A673 (cell line): Measurements from ENCODE around the gene RNF121. TPM values are rescaled to one million over a fixed set of nuclear protein-coding genes. Genes with fewer than 3 reads are reported as not detected.

Experiments
- BruUV-seq: library from RNA; stranded (reverse); fragments of 400-500 nt; replicated peaks from 2 replicates; lab custom pipeline; 2021; lab: Mats Ljungman, UMichigan
- CTCF ChIA-PET: fragments of 300-600 bp; sonication (Branson Sonifier 250); formaldehyde crosslinking; loops from one replicate; lab custom pipeline; 2022; ENCODE audit warnings: antibody characterized with exemption; lab: Charles Lee
- POLR2A ChIA-PET: fragments of 300-600 bp; sonication (Branson Sonifier 250); formaldehyde crosslinking; loops from one replicate; lab custom pipeline; 2022; ENCODE audit warnings: antibody characterized with exemption; ENCODE audit not compliant: low non-redundant PET; lab: Charles Lee
- DNase-seq: peaks from one replicate; pipeline ENCODE4 v3.0.0-alpha.2; 2015; ENCODE audit warnings: low spot score
- H3K27ac ChIP-seq: fragments of 200-600 bp; sonication (generic); 2 replicates; pipeline ENCODE4 v1.5.1; 2016; ENCODE audit warnings: mixed run types, low read depth, mild to moderate bottlenecking, mixed read lengths, antibody characterized with exemption, low read length; ENCODE audit not compliant: poor library complexity, severe bottlenecking
- H3K27me3 ChIP-seq: fragments of 200-600 bp; sonication (generic); replicated peaks from 2 replicates; pipeline ENCODE4 v1.6.1; 2017; ENCODE audit warnings: mixed run types, low read depth, mild to moderate bottlenecking, mixed read lengths, antibody characterized with exemption, low read length; ENCODE audit not compliant: insufficient read depth, poor library complexity
- H3K36me3 ChIP-seq: fragments of 200-600 bp; sonication (generic); 2 replicates; pipeline ENCODE4 v1.6.1; 2016; ENCODE audit warnings: mixed run types, mild to moderate bottlenecking, mixed read lengths, antibody characterized with exemption, low read length; ENCODE audit not compliant: insufficient read depth, poor library complexity, severe bottlenecking
- H3K4me1 ChIP-seq: fragments of 200-600 bp; sonication (generic); 2 replicates; pipeline ENCODE4 v1.6.1; 2017; ENCODE audit warnings: mixed run types, mild to moderate bottlenecking, mixed read lengths, antibody characterized with exemption, low read length; ENCODE audit not compliant: insufficient read depth, poor library complexity, severe bottlenecking
- H3K4me3 ChIP-seq: fragments of 200-600 bp; sonication (generic); 2 replicates; pipeline ENCODE4 v1.5.1; 2016; ENCODE audit warnings: low read depth, mixed run types, mild to moderate bottlenecking, mixed read lengths, low read length; ENCODE audit not compliant: poor library complexity, severe bottlenecking
- H3K9me3 ChIP-seq: fragments of 200-600 bp; sonication (generic); 2 replicates; pipeline ENCODE4 v1.6.1; 2016; ENCODE audit warnings: mixed run types, low read depth, mild to moderate bottlenecking, mixed read lengths, antibody characterized with exemption, low read length; ENCODE audit not compliant: poor library complexity, severe bottlenecking
- CTCF ChIP-seq: fragments of 300-800, 200-600 bp; sonication (generic); conservative IDR thresholded peaks from 2 replicates; pipeline ENCODE4 v1.5.1; 2017; ENCODE audit warnings: low read depth, mild to moderate bottlenecking, antibody characterized with exemption, low read length, moderate library complexity, mixed read lengths
- EZH2 ChIP-seq: fragments of 200-600 bp; sonication (generic); IDR thresholded peaks from 2 replicates; pipeline ENCODE4 v1.6.1; 2017; ENCODE audit warnings: borderline replicate concordance, low read depth, mild to moderate bottlenecking, mixed read lengths, antibody characterized with exemption, low read length; ENCODE audit not compliant: poor library complexity, severe bottlenecking
- intact Hi-C: fragments of 100-400 bp; cut with micrococcal nuclease; formaldehyde crosslinking; loops from one replicate; pipeline ENCODE4 v1.10.0; 2022; ENCODE audit not compliant: unreplicated experiment
- total RNA-seq: library from RNA; stranded (reverse); gene quantifications from 2 replicates; pipeline ENCODE4 v1.2.3, GENCODE V29; 2021

Gene RNF121
- total RNA-seq, 1 experiment from 2014 or later = 59.1 TPM

- CTCF ChIA-PET = no interaction called here
- Histone ChIP-seq H3K27me3 (no peaks in the 10 kb centered on the region), H3K27ac (no peak overlapping the region), H3K4me3 (no peak overlapping the region), H3K36me3 (peaks cover 59% of the 10 kb centered on the region), H3K9me3 (no peaks in the 10 kb centered on the region), H3K4me1 (no peaks in the 10 kb centered on the region)
- TF ChIP-seq EZH2 (no peak), CTCF (no peak)
- no TSS peak for BruUV-seq
- intact Hi-C loops = no loop called here
- POLR2A ChIA-PET = no interaction called here
- no peak for DNase-seq
Measured at GRCh38 chr11:72001834-72002591, 73.2 kb downstream of the RNF121 start.

DNA sequence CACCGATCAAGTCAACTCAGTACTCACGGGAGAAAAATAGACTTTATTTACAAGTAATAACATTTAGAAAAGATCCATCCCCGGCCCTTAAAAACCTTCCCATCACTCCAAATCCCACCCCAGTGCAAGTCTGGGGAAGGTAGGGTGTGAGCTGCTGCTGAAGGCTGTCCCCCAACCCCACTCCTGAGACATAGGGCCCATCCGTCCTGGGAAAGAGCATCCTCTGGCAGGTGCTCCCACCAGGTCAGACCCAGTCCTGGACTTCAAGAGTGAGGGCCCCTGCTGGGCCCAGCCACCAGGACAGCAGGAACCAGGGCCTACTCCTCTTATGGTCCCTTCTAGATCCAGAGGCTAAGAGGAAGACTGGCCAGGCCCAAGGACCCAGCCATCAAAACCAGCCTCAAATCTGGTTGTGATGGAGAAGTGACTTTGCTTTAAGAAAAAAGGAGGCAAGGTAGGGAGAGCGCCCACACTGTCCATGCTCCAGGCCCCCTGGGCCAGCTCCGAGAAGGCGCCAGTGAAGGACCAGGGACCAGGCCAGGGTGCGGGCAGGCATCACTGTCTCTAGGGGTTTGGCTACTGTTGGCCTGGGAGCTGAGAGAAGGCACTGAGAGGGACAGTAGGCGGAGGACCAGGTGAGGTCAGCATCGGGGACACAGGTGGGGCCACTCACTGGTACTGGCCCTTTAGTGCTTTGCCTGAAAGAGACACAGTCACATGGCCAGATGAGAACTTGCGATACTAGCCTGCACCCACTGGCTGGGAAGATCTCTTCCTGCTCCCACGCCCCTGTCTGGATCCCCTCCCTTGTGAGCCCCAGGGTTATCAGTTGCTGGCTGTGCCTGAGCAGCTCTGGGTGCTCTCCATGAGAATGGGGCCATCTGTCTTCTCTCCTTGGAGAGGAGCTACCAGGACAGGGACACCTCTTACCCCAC is 74.3 kb downstream of the RNF121 start:
- Histone ChIP-seq H3K9me3 (no peaks in the 10 kb centered on the region), H3K27me3 (no peaks in the 10 kb centered on the region), H3K27ac (no peak overlapping the region), H3K36me3 (peaks cover 70% of the 10 kb centered on the region), H3K4me1 (no peaks in the 10 kb centered on the region), H3K4me3 (no peak overlapping the region)
- CTCF ChIA-PET = no interaction called here
- POLR2A ChIA-PET = no interaction called here
- DNase-seq = no peak
- TSS peak; percentile 90 for BruUV-seq
- no peak for TF ChIP-seq EZH2
- no peak for TF ChIP-seq CTCF
- intact Hi-C loops = no loop called here

DNA sequence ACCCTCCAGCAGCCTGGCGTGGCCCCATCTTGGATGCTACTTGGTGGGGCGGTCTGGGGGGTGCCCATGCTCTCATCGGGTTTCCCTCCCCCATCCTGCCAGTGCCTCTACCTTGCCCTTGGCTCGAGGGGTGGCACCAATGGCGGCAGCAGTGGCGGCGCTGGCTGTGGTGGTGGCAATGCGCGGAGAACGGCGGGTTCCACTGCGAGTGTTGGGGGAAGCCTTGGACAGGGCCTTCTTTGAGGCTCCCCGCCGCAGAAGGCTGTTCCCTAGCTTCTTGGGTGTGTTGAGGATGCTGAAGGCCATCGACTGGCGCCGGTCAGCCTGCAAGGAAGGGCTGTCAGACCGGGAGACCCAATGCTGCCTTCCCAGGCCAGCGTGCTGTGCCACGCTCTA is 74.9 kb downstream of the RNF121 start:
- DNase-seq = no peak
- ChIA-PET POLR2A (no interaction called here), CTCF (no interaction called here)
- no TSS peak for BruUV-seq
- Histone ChIP-seq H3K4me1 (no peaks in the 10 kb centered on the region), H3K9me3 (no peaks in the 10 kb centered on the region), H3K4me3 (no peak overlapping the region), H3K36me3 (peaks cover 77% of the 10 kb centered on the region), H3K27me3 (no peaks in the 10 kb centered on the region), H3K27ac (no peak overlapping the region)
- TF ChIP-seq CTCF (no peak), EZH2 (no peak)
- intact Hi-C loops = no loop called here
